Measurements from ENCODE around the gene SSR1.

SSR1 gene

GRCh38 chr6:7218406-7218988 lies 94.5 kb downstream of the SSR1 start:
- Histone ChIP-seq H3K27me3 (ENCODE audit: insufficient read depth, low read length) (no peaks in the 10 kb centered on the region), H3K4me3 (ENCODE audit: low read length) (no peak overlapping the region), H3K27ac (ENCODE audit: low read depth, low read length) (no peak overlapping the region), H3K9me3 (ENCODE audit: insufficient read depth, low read depth, low read length) (no peaks in the 10 kb centered on the region), H3K36me3 (ENCODE audit: insufficient read depth, low read length) (peaks cover 27% of the 10 kb centered on the region), H3K9ac (ENCODE audit: low read depth, low read length) (no peak overlapping the region), H3K4me1 (ENCODE audit: insufficient read depth, low read length) (peaks cover 5% of the 10 kb centered on the region; the same call in 1 of the 2 replicates)
- WGBS = 88% methylated on average over 2 of the region's 2 CpGs
